UCSD-AML1 (cell line): ENCODE results near the gene SLCO4C1.
"Not testable (repeated sequence)": the region's sequence is repeated elsewhere in the genome, so short reads cannot be mapped to it uniquely, and the experiment has no call there.

ENCODE experiments used
- DNase-seq: peaks from one replicate; lab custom pipeline; 2025; ENCODE audit not compliant: unreplicated experiment; lab: John Stamatoyannopoulos, UW

SLCO4C1 gene

GRCh38 chr5:102296178-102296817 lies at the start of gene SLCO4C1:
SLCO4C1 (minus strand) TSS chr5:102296284; CDS start chr5:102296262, 22 bp downstream.
- peak; percentile 94 for DNase-seq

GRCh38 chr5:102341681-102342288 lies 45.7 kb upstream of the SLCO4C1 start:
- no peak for DNase-seq

GRCh38 chr5:102324714-102325113 lies 28.6 kb upstream of the SLCO4C1 start:
- DNase-seq, result no peak

- DNase-seq, result not testable (repeated sequence)
Observed at GRCh38 chr5:102318801-102319200, 22.7 kb upstream of the SLCO4C1 start.

- DNase-seq, result no peak
Observed at GRCh38 chr5:102314328-102314727, 18.2 kb upstream of the SLCO4C1 start.

- DNase-seq, result peak; percentile 24
Observed at GRCh38 chr5:102313912-102314311, 17.8 kb upstream of the SLCO4C1 start.

- peak; percentile 16 for DNase-seq
Observed at GRCh38 chr5:102312586-102313370, 16.7 kb upstream of the SLCO4C1 start.

- no peak for DNase-seq
Observed at GRCh38 chr5:102309586-102309985, 13.5 kb upstream of the SLCO4C1 start.

- no peak for DNase-seq
Observed at GRCh38 chr5:102307232-102307631, 11.1 kb upstream of the SLCO4C1 start.

- DNase-seq, result no peak
Observed at GRCh38 chr5:102306121-102306520, 10.0 kb upstream of the SLCO4C1 start.

- DNase-seq, result no peak
Observed at GRCh38 chr5:102295534-102296177, 428 bp downstream of the SLCO4C1 start.

- no peak for DNase-seq
Observed at GRCh38 chr5:102294886-102295395, 1.1 kb downstream of the SLCO4C1 start.

GRCh38 chr5:102290004-102290403 lies 6.1 kb downstream of the SLCO4C1 start:
- no peak for DNase-seq

GRCh38 chr5:102289251-102289899 lies 6.7 kb downstream of the SLCO4C1 start:
- no peak for DNase-seq

GRCh38 chr5:102288630-102289029 lies 7.5 kb downstream of the SLCO4C1 start:
- DNase-seq, result no peak

- DNase-seq, result no peak
Observed at GRCh38 chr5:102286476-102286875, 9.6 kb downstream of the SLCO4C1 start.

GRCh38 chr5:102283102-102283797 lies 12.8 kb downstream of the SLCO4C1 start:
- DNase-seq, result no peak

- no peak for DNase-seq
Observed at GRCh38 chr5:102279711-102280110, 16.4 kb downstream of the SLCO4C1 start.

GRCh38 chr5:102278231-102278630 lies 17.9 kb downstream of the SLCO4C1 start:
- DNase-seq, result no peak

GRCh38 chr5:102277144-102277543 lies 18.9 kb downstream of the SLCO4C1 start:
- DNase-seq, result peak; percentile 8
